Kasumi-1 (cell line): ENCODE data around the gene RIPOR2.

Source experiments
- DNase-seq, 2 experiments: peaks; one replicate each; lab custom pipeline; 2025; lab: John Stamatoyannopoulos, UW

RIPOR2 gene

DNA sequence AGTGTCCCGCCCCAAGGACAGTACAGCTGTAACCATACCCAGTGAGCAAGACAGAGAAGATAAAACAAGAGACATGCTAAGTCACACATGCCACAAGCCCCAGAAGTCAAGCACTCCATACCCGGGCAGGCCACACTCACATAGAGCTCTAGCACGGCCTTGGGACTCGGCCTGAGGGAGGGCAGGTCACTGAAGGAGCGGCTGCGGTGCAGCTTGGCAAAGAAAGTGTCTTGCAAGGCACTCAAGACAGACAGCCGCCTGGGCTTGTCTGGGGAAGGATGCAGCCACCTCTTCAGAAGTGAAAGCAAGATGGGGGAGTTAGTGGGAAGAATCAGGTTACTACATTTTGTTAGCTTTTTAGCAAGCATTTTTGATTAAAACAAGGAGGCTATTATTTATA, 88.4 kb downstream of the RIPOR2 start:
- no peak for DNase-seq

DNA sequence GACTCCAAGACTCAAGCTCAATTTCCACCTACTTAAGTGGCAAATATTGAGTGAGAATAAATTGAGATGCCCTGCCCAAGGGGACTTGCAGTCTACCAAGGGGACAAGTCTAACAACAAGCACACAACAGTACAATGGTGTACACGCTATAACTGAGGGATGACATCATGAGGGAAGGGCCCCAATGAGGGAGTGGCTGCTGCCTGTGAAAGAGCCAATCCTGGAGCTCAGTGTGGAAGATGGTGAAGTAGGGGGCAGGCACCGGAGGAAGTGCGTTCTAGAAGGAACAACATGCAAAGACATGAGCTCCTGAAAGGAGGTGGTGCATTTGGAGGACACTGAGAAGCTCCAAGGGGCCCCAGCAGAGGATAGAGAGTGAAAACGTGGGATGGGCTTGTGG, 90.2 kb downstream of the RIPOR2 start:
- no peak for DNase-seq

DNA sequence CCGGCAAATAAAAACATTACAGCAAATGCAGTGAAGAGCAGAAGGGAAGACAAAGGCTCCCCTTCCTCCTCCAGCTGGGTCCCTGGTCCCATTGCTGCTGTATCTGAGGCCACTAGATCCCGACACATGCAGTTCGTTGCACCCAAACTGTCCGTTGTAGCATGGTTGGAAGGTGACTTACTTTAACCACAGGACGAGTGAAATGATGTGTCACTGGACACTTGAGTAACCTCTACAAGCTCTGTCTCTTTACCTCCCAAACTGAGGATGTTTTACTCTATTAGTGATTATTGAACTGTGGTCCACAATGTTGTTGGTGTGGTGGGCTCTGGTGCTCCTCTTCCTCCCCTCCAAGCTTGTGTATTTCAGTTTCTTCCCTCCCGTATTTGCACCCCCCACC, 90.9 kb downstream of the RIPOR2 start:
- no peak for DNase-seq

DNA sequence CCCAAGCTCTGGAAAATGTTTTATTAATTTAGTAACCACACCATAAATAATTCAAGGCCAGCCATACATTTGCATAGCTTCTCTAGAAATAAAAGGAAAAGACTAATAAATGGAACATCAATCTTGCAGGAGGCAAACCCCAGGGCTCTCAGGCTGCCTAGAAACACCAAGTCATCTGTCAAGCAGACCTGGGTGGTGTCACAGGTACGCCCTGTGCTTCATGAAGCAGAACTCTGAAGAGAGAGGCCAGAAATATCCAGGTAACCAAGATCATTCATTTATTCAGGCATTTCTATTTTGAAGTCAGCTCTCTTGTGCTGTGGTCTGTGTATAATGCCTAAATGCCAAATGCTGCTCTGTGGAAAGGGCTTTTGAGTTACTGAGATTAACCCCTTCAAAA, 91.7 kb downstream of the RIPOR2 start:
- no peak for DNase-seq

DNA sequence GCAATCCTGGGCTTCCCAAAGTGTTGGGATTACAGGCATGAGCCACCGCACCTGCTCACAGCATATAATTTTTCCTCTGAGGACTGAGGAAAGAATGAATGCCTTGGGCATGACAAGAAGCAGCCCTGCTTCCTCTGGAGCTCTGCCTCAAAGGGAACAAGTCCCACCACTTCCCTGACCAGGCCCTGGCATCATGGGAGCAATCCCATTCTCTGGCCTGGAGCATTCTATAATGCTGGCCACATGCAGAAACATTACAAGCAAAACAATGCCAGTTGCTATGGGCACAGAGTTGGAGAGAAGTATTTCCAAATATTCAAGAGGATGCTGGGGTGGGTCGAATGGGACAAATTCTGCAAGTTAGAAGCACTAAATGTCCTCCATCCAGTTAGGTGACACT, 95.6 kb downstream of the RIPOR2 start:
- DNase-seq: no peak

DNA sequence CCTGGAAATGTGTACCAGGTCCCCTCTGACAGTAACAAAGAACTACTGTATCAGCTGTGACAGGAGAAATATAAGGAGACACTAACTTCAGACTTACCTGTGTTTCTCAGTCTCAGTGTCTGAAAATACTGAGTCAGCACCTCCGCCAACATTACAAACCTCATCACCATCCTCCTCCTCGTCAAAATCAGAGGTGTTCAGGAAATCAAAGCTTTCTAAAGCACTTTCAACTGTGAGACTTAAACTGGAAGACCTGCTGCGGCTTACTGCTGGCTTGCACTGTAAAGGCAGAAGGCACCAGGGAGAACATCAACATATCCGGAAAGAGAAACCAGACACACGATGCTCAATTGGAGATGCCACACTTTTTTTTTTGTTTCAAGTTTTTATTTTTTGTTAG, 96.8 kb downstream of the RIPOR2 start:
- DNase-seq: no peak

DNA sequence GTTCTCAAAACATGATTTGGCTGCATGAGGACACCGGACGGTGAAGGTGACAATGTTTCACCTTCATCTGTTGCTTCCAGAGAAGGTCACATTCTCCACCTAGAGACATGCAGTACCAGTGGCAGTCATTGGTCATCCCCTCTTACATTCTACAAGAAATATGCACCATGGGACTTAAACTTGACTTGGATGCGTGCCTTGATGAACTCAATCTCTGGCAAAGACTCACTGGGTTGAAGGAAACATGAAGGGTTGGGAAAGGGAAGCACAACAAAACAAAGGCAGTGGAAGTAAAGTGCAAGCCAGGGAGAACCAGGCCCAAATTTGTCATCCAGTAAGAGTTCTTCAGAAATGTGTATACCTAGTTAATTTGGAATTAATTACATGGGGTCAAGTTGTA, 97.7 kb downstream of the RIPOR2 start:
- DNase-seq: no peak

DNA sequence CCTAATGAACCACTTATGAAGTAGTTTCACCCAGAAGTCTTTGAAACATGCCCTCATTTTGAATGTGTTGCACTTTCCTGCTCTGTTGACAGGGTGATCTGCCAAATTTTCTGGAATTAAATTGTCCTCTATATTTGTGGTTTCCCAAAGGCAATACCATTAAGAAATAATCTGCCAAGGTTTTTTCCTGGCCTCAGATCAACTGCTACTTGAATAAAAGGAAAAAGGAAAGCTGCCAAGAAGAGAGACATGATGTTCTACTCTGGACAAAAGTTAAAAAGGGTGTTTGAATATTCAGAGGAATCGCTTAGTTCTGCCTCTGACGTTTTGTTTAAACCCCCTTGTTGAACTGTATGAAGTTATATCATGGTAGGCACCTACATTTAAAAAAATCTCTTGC, 99.7 kb downstream of the RIPOR2 start:
- no peak for DNase-seq

DNA sequence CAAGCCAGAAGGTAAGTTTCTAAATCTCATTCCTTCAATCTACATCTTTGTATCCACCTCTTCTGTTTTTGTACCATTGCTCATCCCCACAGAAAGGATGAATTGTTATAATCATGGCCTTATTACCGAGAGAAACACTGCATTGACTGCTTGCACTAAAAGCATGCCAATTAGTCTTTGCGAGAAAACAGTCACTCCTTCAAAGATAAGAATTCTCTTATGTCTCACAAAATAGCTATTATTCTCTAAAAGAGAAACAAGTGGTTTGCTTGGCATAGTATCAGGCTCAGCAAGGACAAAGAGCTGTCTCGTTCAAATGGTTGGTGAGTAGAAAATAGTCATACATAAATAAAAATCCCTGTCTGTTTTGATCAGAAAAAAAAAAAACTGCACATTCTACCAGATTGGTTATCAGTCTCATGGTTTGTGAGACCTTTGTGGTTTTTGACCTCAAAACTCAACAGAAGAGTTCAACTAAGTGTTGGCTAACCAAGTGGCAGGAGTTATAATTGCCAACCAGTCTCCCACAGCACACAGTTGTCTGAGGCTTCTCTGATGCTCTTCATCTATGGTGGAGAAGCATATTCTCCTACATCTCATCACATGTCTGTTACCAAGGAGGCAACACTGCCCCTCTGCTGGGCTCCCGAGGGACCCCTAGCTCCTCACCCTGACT, 101.9 kb downstream of the RIPOR2 start:
- DNase-seq: no peak

DNA sequence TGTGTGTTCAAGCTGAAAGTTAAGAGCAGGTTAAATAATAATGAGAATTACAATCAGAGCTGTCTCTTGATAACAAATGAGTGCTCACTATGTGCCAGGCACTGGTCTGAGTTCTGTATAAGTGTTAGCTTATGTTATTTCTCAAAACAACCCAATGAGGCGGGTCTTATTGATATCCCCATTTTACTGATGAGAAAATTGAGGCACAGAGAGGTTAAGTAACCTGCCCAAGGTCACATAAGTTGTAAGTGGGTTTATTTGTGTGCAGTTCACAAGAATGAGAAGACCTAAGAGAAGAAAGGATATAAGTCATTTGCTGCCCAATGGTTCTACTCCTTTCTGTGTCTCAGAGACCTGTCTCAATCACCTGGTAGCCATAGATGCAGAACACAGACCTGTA, 103.0 kb downstream of the RIPOR2 start:
- DNase-seq: no peak

DNA sequence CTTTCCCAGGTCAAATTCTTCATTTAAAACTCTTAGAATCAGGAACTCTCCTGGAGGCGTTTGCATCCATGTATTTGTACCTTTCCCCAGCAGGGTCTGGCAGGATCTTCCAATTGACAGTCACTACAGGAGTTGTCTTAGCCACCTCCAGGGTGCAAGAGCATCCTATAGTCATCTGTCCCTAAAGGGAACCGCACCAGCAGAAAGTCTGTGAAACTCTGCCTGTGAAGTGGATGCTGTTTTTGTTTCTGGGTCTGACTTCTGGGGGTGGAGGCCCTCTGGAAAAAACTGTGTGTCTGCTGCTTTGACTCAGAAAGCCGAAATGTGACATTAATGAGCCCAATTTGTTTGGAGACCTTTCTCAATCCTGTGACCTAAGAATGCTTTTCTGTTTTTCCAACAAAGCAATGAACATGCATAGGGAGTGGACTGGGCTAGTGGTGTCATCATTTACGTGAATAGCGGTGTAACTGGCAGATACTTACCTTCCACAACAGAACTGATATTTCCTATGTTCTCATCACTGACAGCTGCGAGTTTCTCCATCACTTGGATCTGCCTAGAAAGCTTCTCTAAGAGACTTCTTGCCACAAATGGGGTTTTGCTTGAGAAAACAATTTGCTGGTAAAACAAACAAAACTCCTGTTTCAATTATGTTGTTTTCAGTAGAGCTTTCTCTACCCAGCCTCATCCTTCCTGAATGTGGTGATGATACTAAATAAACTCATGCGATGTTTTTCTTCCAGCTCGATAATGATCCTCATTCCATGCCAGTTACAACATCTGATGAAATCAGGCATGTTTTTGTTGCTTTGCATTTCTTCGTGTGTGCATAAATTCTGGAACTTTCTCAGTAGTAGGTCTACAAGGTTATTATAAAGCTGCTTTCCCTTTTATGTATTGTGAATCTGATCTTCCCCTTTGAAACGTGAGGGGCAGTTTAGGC, 103.7 kb downstream of the RIPOR2 start:
- DNase-seq: no peak

DNA sequence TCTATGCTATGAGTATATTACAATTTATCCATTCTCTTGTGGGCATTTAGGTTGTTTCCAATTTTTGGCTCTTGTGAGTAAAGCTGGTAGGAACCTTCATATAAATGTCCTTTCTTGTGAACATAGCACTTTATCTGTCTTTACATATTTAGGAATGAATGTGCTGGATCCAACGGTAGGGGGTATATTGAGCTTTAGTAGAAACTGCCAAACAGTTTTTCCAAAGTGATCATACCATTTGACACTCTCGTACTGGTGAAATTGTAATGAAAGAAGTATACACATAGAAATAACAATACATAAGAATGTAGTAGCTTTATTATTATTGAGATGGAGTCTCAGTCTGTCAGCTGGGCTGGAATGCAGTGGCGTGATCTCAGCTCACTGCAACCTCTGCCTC, 106.1 kb downstream of the RIPOR2 start:
- DNase-seq: no peak

DNA sequence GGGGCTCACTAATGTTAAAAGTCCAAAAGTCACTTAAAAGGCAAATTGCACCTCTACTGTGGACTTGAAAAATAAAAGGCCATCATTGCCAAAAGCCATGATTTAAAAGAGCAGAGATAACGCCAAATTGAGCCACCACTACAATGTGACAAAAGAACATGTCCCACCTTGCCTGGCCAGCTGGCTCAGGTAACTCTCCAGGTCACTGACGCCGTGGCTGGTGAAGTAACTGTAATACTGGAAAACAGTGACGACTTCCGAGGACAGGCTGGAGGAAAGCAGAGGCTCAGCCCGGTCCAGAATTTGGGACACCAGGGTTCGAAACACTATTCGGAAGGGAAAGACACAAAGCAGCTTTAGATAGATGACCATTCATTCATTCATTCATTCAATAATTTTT, 107.8 kb downstream of the RIPOR2 start:
- DNase-seq: no peak

DNA sequence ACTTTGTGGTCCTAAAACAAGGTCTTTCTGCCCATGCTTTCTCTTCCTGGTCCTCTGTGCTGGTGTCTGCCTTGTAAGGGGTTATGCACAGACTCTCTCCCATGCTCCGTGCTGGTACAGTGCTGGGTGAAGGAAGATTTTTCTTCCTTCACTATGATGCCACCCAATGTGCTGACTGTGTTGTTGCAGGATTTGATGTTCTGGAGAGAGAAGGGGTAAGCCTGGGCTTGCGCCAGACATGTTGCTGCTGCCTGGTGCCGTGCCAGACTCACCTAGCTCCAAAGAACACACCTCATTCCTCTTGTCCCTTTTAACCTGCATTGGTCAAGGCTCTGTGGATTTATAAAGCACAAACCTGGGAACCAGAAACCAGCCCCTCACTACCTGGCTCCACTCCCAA, 108.6 kb downstream of the RIPOR2 start:
- DNase-seq: no peak

DNA sequence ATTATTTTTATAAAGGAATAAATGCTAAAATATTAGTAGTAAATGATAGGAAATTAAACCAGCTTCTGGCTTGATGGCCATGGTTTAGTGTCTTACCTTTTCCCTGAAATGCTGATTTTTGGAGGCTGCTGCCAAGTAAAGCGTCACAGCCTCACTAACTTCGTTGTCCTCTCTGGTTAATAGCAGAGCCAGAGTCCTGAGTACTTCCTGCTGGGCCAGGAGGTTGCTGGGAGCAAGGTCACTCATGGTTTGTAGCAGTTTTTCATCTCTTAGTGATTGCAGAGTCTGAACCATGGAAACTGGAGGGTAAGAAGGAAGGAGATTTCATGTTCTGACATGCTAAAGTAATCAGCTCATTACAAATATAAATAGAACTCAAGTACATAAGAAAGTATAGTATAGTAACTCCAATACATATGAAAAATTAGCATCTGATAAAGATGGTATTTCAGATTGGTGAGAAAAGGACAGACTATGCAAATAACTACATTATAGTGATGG, 110.6 kb downstream of the RIPOR2 start:
- DNase-seq: no peak

DNA sequence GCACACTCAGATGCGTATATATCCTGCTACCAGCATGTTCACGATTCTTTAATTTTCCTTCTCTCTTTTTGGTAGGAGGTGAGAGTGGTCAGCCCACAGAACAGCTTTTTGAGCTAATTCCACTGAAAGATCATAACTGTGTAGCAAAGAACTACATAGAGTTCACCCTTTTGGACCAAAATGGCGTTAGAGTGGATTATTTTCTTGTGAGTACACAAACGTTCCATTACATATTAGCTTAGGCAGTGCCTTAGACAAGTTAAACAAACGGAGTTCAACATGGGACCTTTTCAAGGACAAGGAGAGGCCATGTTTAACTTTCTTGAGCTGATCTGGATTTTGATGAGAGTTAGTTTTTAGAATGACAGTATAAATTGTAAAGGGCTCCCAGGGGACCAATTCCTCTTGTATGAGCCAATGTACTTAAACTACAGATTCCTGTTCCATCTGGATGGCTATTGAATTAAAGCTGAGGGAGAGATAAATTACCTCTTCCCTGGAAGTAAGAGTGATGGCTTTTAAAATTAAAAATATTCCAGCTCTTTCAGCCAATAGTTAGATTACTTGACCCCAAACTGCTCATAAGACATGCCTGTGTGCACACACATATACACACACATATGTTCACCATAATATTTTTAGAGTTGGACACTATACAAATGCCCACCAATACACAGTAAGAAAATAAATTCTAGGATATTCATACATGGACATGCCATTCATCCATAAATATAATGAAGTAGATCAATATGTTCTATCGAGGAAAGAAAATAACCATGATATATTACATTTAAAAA, 111.4 kb downstream of the RIPOR2 start:
- no peak for DNase-seq

DNA sequence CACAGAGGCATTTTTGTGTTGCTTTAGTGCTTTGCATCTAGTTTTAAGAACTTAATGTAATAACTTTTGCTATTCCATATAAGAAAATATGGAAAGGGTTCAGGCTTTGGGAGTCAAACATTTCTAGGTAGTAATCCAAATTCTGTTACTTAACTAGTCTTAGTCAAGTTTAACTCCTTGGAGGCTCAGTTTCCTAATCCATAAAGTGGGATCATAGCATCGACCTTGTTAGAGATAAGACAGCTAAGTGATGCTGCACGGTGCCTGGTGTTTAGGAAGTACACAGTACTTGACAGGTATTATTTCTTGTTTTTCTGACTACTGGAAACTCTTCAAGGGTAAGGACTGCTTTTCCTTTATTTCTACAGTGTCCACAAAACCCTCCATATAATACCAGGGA, 112.6 kb downstream of the RIPOR2 start:
- DNase-seq: no peak

DNA sequence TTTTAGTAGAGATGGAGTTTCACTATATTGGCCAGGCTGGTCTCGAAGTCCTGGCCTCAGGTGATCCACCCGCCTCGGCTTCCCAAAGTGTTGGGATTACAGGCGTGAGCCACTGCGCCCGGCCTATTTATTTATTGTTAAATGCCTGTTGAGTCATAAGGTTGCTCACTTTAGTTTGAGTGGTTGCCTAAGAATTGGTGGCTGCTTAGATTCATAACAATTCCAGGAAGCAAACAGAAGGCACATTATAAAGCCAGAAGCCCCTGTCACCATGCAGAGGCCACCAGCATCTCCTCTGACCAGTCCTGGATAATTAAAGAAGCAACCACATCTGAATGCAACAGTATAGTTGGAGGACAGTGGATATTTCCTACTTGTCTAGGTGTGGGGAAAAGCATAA, 113.1 kb downstream of the RIPOR2 start:
- no peak for DNase-seq

DNA sequence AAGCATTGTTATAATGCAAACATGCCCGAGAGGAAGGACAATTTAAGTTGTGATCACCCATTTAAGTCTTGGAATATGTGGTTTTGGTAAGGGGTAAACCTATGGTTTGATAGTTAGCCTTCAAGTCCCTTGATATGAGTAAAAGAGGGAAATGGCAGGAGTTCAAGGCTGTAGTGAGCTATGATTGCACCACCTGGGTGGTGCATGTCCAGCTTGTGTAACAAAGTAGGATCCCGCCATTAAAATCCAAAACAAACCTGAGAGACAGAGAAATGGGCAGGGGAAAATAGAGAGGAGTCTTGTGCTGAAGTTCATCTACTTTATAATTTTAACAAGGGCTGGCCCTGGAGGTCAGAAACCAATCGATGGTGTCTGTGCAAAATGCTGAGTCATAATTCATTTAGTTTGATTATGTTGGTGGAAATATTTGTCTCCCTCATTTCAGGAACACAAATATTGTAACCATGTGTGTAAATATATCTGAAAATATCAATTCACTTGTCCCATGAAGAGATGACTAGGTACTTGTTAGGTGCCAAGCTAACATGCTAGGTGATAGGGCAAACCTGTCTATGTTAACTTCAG, 113.8 kb downstream of the RIPOR2 start:
- DNase-seq: no peak

DNA sequence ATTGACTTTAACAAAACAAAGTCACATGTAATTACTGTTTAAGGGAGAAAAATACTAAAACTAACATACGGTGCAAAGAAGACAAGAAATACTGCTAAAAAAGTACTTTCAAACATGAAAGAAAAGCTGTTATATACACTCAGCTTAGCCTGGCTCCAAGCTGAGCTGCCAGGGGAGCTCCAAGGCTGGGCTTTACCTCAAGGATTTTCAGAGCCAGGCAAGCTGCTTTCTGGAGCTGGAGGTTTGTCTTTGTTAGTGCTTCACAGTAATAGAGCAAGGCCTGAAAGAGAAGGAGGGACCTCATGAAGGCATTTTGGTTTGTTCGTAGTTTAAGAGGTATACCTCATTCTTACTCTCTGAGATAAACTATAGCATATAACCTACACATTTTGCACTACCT, 117.4 kb downstream of the RIPOR2 start:
- DNase-seq: no peak

DNA sequence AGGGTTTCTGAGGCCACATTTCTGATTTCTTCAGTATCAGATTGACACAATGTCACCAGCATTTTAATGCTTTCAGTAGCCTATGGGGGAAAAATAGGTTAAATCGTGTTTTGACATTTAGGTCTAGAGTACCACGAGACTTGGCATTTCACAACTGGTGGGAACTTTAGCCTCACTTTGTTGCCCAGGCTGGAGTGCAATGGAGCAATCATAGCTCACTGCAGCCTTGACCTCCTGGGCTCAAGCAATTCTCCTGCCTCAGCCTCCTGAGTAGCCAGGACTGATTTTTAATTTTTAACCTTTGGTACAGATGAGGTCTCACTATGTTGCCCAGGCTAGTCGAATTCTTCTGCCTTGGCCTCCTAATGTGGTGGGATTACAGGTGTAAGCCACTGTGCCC, 126.0 kb downstream of the RIPOR2 start:
- DNase-seq: no peak

DNA sequence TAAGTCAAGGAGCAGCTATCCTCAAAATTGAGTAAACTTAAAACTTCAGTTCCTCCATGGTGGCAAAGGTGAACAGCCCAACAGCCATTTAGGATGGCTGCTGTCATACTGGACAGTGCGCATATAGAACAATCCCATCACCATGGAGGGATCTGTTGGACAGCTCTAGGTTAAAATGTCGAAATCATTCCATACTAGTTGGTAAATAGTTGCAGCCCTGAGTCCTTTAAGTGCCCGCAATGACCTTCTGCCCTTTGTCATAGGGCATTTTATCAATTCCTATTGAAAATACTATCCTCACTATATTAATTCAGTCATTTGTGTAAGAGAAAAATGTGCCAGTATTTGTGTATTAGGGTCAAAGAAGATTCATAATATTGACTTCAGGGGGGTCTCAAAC, 128.2 kb downstream of the RIPOR2 start:
- no peak for DNase-seq
